HEK293 (cell line): Measurements from ENCODE around the gene CMC1.

Experiments
- KLF1 ChIP-seq: fragments of 450-650 bp; formaldehyde crosslinking; IDR thresholded peaks from 2 replicates; pipeline ENCODE4 v1.5.1; 2016; ENCODE audit warnings: missing biosample characterization, missing genetic modification characterization
- SETDB1 ChIP-seq: IDR thresholded peaks from one replicate; pipeline ENCODE4 v1.6.1; 2017; ENCODE audit warnings: mild to moderate bottlenecking, low read length, moderate library complexity, mixed read lengths; ENCODE audit not compliant: insufficient read length
- YY1 ChIP-seq: fragments of 450-650 bp; formaldehyde crosslinking; IDR thresholded peaks from 2 replicates; pipeline ENCODE4 v1.5.1; 2018; ENCODE audit warnings: missing biosample characterization, missing genetic modification characterization
- ZBTB1 ChIP-seq: fragments of 450-650 bp; formaldehyde crosslinking; IDR thresholded peaks from 2 replicates; pipeline ENCODE4 v1.5.1; 2016; ENCODE audit warnings: missing biosample characterization, missing genetic modification characterization
- ZBTB7A ChIP-seq: fragments of 450-650 bp; formaldehyde crosslinking; IDR thresholded peaks from 2 replicates; pipeline ENCODE4 v1.5.1; 2016; ENCODE audit warnings: low read depth, missing biosample characterization, missing genetic modification characterization
- ZNF146 ChIP-seq: fragments of 450-650 bp; formaldehyde crosslinking; IDR thresholded peaks from 2 replicates; pipeline ENCODE4 v1.5.1; 2016; ENCODE audit warnings: missing biosample characterization, missing genetic modification characterization
- ZNF280D ChIP-seq: fragments of 450-650 bp; formaldehyde crosslinking; IDR thresholded peaks from 2 replicates; pipeline ENCODE4 v1.5.1; 2016; ENCODE audit warnings: missing biosample characterization, missing genetic modification characterization
- ZNF704 ChIP-seq: fragments of 450-650 bp; formaldehyde crosslinking; IDR thresholded peaks from 2 replicates; pipeline ENCODE4 v1.5.1; 2016; ENCODE audit warnings: missing biosample characterization, missing genetic modification characterization
- TF ChIP-seq, protein P1 (sequence below): fragments of 450-650 bp; formaldehyde crosslinking; IDR thresholded peaks from 2 replicates; pipeline ENCODE4 v1.5.1; 2016; ENCODE audit warnings: missing biosample characterization, missing genetic modification characterization
- TF ChIP-seq, protein P2 (sequence below): fragments of 450-650 bp; formaldehyde crosslinking; IDR thresholded peaks from 2 replicates; pipeline ENCODE4 v1.5.1; 2016; ENCODE audit warnings: missing biosample characterization, missing genetic modification characterization

GRCh38 chr3:28210968-28211713 is 30.3 kb upstream of the CMC1 start:
- TF ChIP-seq, protein P1, sequence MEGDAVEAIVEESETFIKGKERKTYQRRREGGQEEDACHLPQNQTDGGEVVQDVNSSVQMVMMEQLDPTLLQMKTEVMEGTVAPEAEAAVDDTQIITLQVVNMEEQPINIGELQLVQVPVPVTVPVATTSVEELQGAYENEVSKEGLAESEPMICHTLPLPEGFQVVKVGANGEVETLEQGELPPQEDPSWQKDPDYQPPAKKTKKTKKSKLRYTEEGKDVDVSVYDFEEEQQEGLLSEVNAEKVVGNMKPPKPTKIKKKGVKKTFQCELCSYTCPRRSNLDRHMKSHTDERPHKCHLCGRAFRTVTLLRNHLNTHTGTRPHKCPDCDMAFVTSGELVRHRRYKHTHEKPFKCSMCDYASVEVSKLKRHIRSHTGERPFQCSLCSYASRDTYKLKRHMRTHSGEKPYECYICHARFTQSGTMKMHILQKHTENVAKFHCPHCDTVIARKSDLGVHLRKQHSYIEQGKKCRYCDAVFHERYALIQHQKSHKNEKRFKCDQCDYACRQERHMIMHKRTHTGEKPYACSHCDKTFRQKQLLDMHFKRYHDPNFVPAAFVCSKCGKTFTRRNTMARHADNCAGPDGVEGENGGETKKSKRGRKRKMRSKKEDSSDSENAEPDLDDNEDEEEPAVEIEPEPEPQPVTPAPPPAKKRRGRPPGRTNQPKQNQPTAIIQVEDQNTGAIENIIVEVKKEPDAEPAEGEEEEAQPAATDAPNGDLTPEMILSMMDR (tag by site-specific recombination): no peak
- no peak for TF ChIP-seq SETDB1
- TF ChIP-seq KLF1 (tag by site-specific recombination): no peak
- no peak for TF ChIP-seq ZBTB1 (tag by site-specific recombination)
- TF ChIP-seq ZBTB7A (tag by site-specific recombination): no peak
- TF ChIP-seq ZNF704 (tag by site-specific recombination): no peak
- TF ChIP-seq, protein P2, sequence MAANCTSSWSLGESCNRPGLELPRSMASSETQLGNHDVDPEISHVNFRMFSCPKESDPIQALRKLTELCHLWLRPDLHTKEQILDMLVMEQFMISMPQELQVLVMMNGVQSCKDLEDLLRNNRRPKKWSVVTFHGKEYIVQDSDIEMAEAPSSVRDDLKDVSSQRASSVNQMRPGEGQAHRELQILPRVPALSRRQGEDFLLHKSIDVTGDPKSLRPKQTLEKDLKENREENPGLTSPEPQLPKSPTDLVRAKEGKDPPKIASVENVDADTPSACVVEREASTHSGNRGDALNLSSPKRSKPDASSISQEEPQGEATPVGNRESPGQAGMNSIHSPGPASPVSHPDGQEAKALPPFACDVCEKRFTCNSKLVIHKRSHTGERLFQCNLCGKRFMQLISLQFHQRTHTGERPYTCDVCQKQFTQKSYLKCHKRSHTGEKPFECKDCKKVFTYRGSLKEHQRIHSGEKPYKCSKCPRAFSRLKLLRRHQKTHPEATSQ: no peak
- TF ChIP-seq YY1 (tag by site-specific recombination): no peak
- TF ChIP-seq ZNF146 (tag by site-specific recombination): no peak
- TF ChIP-seq ZNF280D (tag by site-specific recombination): no peak
